Thoracic aorta (tissue), 2 donors: ENCODE results near the gene COL8A1. TPM values are rescaled to one million over a fixed set of nuclear protein-coding genes. Genes with fewer than 3 reads are reported as not detected.

Source experiments
- ATAC-seq: fragments of 150-250 bp; one replicate; pipeline ENCODE4 v1.8.0; 2017; ENCODE audit warnings: low read depth; ENCODE audit not compliant: insufficient number of reproducible peaks, low FRiP score
- DNase-seq: peaks from one replicate; pipeline ENCODE4 v3.0.0-alpha.2; 2020; ENCODE audit warnings: low spot score
- H3K27ac ChIP-seq, 2 donors: fragments of 200-600 bp; sonication (generic); 1 replicate in 1 of 2; 2 replicates in 1 of 2; pipeline ENCODE4 v1.5.1; 2016; ENCODE audit warnings: mild to moderate bottlenecking in 2 of 2, moderate library complexity in 2 of 2
- H3K27me3 ChIP-seq: fragments of 200-600 bp; sonication (generic); replicated peaks from 2 replicates; pipeline ENCODE4 v1.6.0; 2016; ENCODE audit warnings: mild to moderate bottlenecking; ENCODE audit not compliant: insufficient read depth
- H3K36me3 ChIP-seq: fragments of 200-600 bp; sonication (generic); one replicate; pipeline ENCODE4 v1.5.1; 2016
- H3K4me1 ChIP-seq, 2 donors: fragments of 200-600 bp; sonication (generic); 1 replicate in 1 of 2; 2 replicates in 1 of 2; pipeline versions ENCODE4 v1.5.1 to v1.6.0; 2016; ENCODE audit warnings: low read depth in 2 of 2, mild to moderate bottlenecking in 1 of 2; ENCODE audit not compliant: control insufficient read depth in 1 of 2
- H3K4me3 ChIP-seq: fragments of 200-600 bp; sonication (generic); 2 replicates; pipeline ENCODE4 v1.5.1; 2016; ENCODE audit warnings: mild to moderate bottlenecking
- H3K9me3 ChIP-seq: fragments of 200-600 bp; sonication (generic); 2 replicates; pipeline ENCODE4 v1.5.1; 2016
- CTCF ChIP-seq: fragments of 200-600 bp; sonication (generic); IDR thresholded peaks from one replicate; pipeline ENCODE4 v1.5.1; 2019; ENCODE audit warnings: antibody characterized with exemption
- total RNA-seq, 2 donors: library from RNA; depleted of rRNA; stranded (reverse); fragments of >200 nt; gene quantifications; one replicate each; pipeline versions ENCODE4 v1.1.0 to v1.2.3, GENCODE V29; 2016

The COL8A1 gene
- total RNA-seq, 2 donors from 2014 or later: 253 to 916 TPM

- H3K27ac ChIP-seq: peak overlapping the region in 1 of 2 donors; percentile 4
- H3K9me3 ChIP-seq: no peaks in the 10 kb centered on the region
- ATAC-seq: no peak
- no peak for TF ChIP-seq CTCF
- no peaks in the 10 kb centered on the region for H3K36me3 ChIP-seq
- DNase-seq: no peak
- no peaks in the 10 kb centered on the region for H3K27me3 ChIP-seq
- H3K4me1 ChIP-seq: peaks cover 18 to 64% of the 10 kb centered on the region in 2 donors
- no peak overlapping the region for H3K4me3 ChIP-seq
Observed at GRCh38 chr3:99711351-99711750, 73.0 kb downstream of the COL8A1 start.

GRCh38 chr3:99712291-99712954, 74.0 kb downstream of the COL8A1 start:
- no peak for TF ChIP-seq CTCF
- Histone ChIP-seq H3K4me3 (no peak overlapping the region), H3K4me1 (peaks cover 24 to 60% of the 10 kb centered on the region in 2 donors), H3K27me3 (no peaks in the 10 kb centered on the region), H3K27ac (peak overlapping the region in 1 of 2 donors; percentile 4), H3K36me3 (no peaks in the 10 kb centered on the region), H3K9me3 (no peaks in the 10 kb centered on the region)
- ATAC-seq (no peak), DNase-seq (no peak)

- no peaks in the 10 kb centered on the region for H3K36me3 ChIP-seq
- H3K27ac ChIP-seq: peak overlapping the region in 1 of 2 donors; percentile 20
- no peak for ATAC-seq
- no peak for TF ChIP-seq CTCF
- H3K9me3 ChIP-seq: no peaks in the 10 kb centered on the region
- H3K4me1 ChIP-seq: peaks cover 24 to 53% of the 10 kb centered on the region in 2 donors
- no peak overlapping the region for H3K4me3 ChIP-seq
- H3K27me3 ChIP-seq: no peaks in the 10 kb centered on the region
- DNase-seq: no peak
Observed at GRCh38 chr3:99713440-99713839, 75.0 kb downstream of the COL8A1 start.

GRCh38 chr3:99714146-99714545, 75.8 kb downstream of the COL8A1 start:
- TF ChIP-seq CTCF: no peak
- no peak for ATAC-seq

GRCh38 chr3:99714575-99714974, 76.2 kb downstream of the COL8A1 start:
- TF ChIP-seq CTCF: no peak
- peaks cover 24 to 41% of the 10 kb centered on the region in 2 donors for H3K4me1 ChIP-seq
- H3K27ac ChIP-seq: peak overlapping the region in 1 of 2 donors; percentile 13
- H3K4me3 ChIP-seq: no peak overlapping the region
- DNase-seq: no peak
- H3K27me3 ChIP-seq: no peaks in the 10 kb centered on the region
- ATAC-seq: no peak
- H3K36me3 ChIP-seq: no peaks in the 10 kb centered on the region
- no peaks in the 10 kb centered on the region for H3K9me3 ChIP-seq

More at GRCh38 chr3:99714146-99714545, 75.8 kb downstream of the COL8A1 start:
- Histone ChIP-seq H3K36me3 (no peaks in the 10 kb centered on the region), H3K9me3 (no peaks in the 10 kb centered on the region), H3K27ac (peak overlapping the region in 1 of 2 donors; percentile 20), H3K4me3 (no peak overlapping the region), H3K27me3 (no peaks in the 10 kb centered on the region), H3K4me1 (peaks cover 24 to 46% of the 10 kb centered on the region in 2 donors)
- DNase-seq: no peak
